PC-3 (cell line): Measurements from ENCODE around the gene SGMS1. TPM values are rescaled to one million over a fixed set of nuclear protein-coding genes. Genes with fewer than 3 reads are reported as not detected.
A peak's percentile ranks its signal among the peaks of the same experiment; 100 is the strongest.

ENCODE experiments used
- ATAC-seq: fragments of 200-7000 bp; cut with Tn5 transposase; 2 replicates; pipeline ENCODE4 v1.9.1; 2020; ENCODE audit warnings: mild to moderate bottlenecking, moderate library complexity
- BruUV-seq: library from RNA; stranded (reverse); fragments of 400-500 nt; replicated peaks from 2 replicates; lab custom pipeline; 2021; lab: Mats Ljungman, UMichigan
- CTCF ChIA-PET: fragments of 300-600 bp; sonication (Branson Sonifier 250); formaldehyde crosslinking; loops from one replicate; lab custom pipeline; 2022; ENCODE audit warnings: antibody characterized with exemption; lab: Charles Lee
- POLR2A ChIA-PET: fragments of 300-600 bp; sonication (Branson Sonifier 250); formaldehyde crosslinking; loops from one replicate; lab custom pipeline; 2022; ENCODE audit warnings: antibody characterized with exemption; ENCODE audit not compliant: unreplicated experiment; lab: Charles Lee
- DNase-seq: peaks from one replicate; pipeline ENCODE4 v3.0.0-alpha.2; 2015
- H2AFZ ChIP-seq: fragments of 300-600 bp; sonication (generic); 2 replicates; pipeline ENCODE4 v1.6.0; 2016; ENCODE audit warnings: antibody characterized with exemption, low read length
- H3F3A ChIP-seq: fragments of 300-600 bp; sonication (generic); one replicate; pipeline ENCODE4 v1.6.0; 2017; ENCODE audit warnings: antibody characterized with exemption, low read length, control low read depth, mild to moderate bottlenecking; ENCODE audit not compliant: unreplicated experiment
- H3K27ac ChIP-seq: fragments of 300-600 bp; sonication (generic); 2 replicates; pipeline ENCODE4 v1.5.1; 2016; ENCODE audit warnings: mild to moderate bottlenecking, low read length
- H3K27me3 ChIP-seq: fragments of 300-600 bp; sonication (generic); 2 replicates; pipeline ENCODE4 v1.6.1; 2016; ENCODE audit warnings: low read length, mixed read lengths
- H3K36me3 ChIP-seq: fragments of 300-600 bp; sonication (generic); 2 replicates; pipeline ENCODE4 v1.6.1; 2016; ENCODE audit warnings: low read depth, mixed run types, low read length, mixed read lengths
- H3K4me1 ChIP-seq: fragments of 300-600 bp; sonication (generic); 2 replicates; pipeline ENCODE4 v1.5.1; 2016; ENCODE audit warnings: low read length; ENCODE audit not compliant: insufficient read depth
- H3K4me2 ChIP-seq: fragments of 300-600 bp; sonication (generic); 2 replicates; pipeline ENCODE4 v1.6.0; 2016; ENCODE audit warnings: low read length
- H3K4me3 ChIP-seq: fragments of 300-600 bp; sonication (generic); 2 replicates; pipeline ENCODE4 v1.5.1; 2016; ENCODE audit warnings: mild to moderate bottlenecking, low read length, mixed read lengths
- H3K79me2 ChIP-seq: fragments of 300-600 bp; sonication (generic); 2 replicates; pipeline ENCODE4 v1.6.1; 2017; ENCODE audit warnings: low read length, mixed read lengths
- H3K9ac ChIP-seq: fragments of 300-600 bp; sonication (generic); 2 replicates; pipeline ENCODE4 v1.6.0; 2016; ENCODE audit warnings: mild to moderate bottlenecking, low read length
- H3K9me2 ChIP-seq: fragments of 300-600 bp; sonication (generic); replicated peaks from 2 replicates; pipeline ENCODE4 v1.6.1; 2016; ENCODE audit warnings: mixed run types, low read length, mixed read lengths
- H3K9me3 ChIP-seq: fragments of 300-600 bp; sonication (generic); 2 replicates; pipeline ENCODE4 v1.6.1; 2016; ENCODE audit warnings: low read length, mixed read lengths
- H4K20me1 ChIP-seq: fragments of 300-600 bp; sonication (generic); 2 replicates; pipeline ENCODE4 v1.6.1; 2016; ENCODE audit warnings: low read length, mixed read lengths
- EZH2 ChIP-seq: fragments of 300-600 bp; sonication (generic); IDR thresholded peaks from one replicate; pipeline ENCODE4 v1.6.1; 2017; ENCODE audit warnings: antibody characterized with exemption, mild to moderate bottlenecking, low read length; ENCODE audit not compliant: unreplicated experiment
- EZH2phosphoT487 ChIP-seq: fragments of 300-600 bp; sonication (generic); IDR thresholded peaks from 2 replicates; pipeline ENCODE4 v1.6.1; 2018; ENCODE audit warnings: mild to moderate bottlenecking, antibody characterized with exemption, low read length, borderline replicate concordance
- intact Hi-C: fragments of 100-400 bp; cut with micrococcal nuclease; formaldehyde crosslinking; loops from 2 replicates; pipeline ENCODE4 v1.9.0; 2023
- total RNA-seq: library from RNA; depleted of rRNA; stranded (reverse); fragments of >200 nt; gene quantifications from 2 replicates; pipeline ENCODE4 v1.2.3, GENCODE V29; 2014
- TF ChIP-seq, protein P1 (sequence below): fragments of 300-600 bp; sonication (generic); conservative IDR thresholded peaks from 2 replicates; pipeline ENCODE4 v1.5.1; 2017; ENCODE audit warnings: antibody characterized with exemption, low read depth, mild to moderate bottlenecking, low read length

The SGMS1 gene
- total RNA-seq, 1 experiment from 2014 or later, result 61.4 TPM

GRCh38 chr10:50403074-50403473, 220.7 kb downstream of the SGMS1 start:
- no peaks in the 10 kb centered on the region for H3K9me2 ChIP-seq
- POLR2A ChIA-PET, result interaction anchor here (0.6 to 0.7 kb wide), 2 partner anchors 222 to 742 kb away, joined by 7 to 9 read pairs; no protein-coding TSS in a partner anchor
- no peaks in the 10 kb centered on the region for H3K79me2 ChIP-seq
- H3F3A ChIP-seq, result peaks cover 12% of the 10 kb centered on the region
- intact Hi-C loops, result loop anchor here (1.0 to 5.0 kb wide), 4 partner anchors 40 to 204 kb away; no protein-coding TSS in a partner anchor
- CTCF ChIA-PET, result interaction anchor here (0.5 to 1.2 kb wide), 2 partner anchors 17 to 35 kb away, joined by 3 to 5 read pairs; no protein-coding TSS in a partner anchor
- peaks cover 65% of the 10 kb centered on the region for H3K4me1 ChIP-seq
- 0 out of 2 replicates have a peak, but pooled peaks cover 4% of the 10 kb centered on the region for H3K9me3 ChIP-seq
- no peak overlapping the region for H3K4me3 ChIP-seq
- no peak overlapping the region for H2AFZ ChIP-seq
- peak overlapping the region; percentile 55 for H3K4me2 ChIP-seq
- no peaks in the 10 kb centered on the region for H3K27me3 ChIP-seq
- peak; percentile 54 for ATAC-seq
- H3K36me3 ChIP-seq, result no peaks in the 10 kb centered on the region; the same call in 1 of the 2 replicates
- DNase-seq, result peak; percentile 63
- no TSS peak for BruUV-seq
- H4K20me1 ChIP-seq, result 0 out of 2 replicates have a peak, but pooled peaks cover 3% of the 10 kb centered on the region
- H3K9ac ChIP-seq, result peak overlapping the region; percentile 16; the same call in 1 of the 2 replicates
- TF ChIP-seq EZH2phosphoT487 (no peak), EZH2 (no peak)
- TF ChIP-seq, protein P1, sequence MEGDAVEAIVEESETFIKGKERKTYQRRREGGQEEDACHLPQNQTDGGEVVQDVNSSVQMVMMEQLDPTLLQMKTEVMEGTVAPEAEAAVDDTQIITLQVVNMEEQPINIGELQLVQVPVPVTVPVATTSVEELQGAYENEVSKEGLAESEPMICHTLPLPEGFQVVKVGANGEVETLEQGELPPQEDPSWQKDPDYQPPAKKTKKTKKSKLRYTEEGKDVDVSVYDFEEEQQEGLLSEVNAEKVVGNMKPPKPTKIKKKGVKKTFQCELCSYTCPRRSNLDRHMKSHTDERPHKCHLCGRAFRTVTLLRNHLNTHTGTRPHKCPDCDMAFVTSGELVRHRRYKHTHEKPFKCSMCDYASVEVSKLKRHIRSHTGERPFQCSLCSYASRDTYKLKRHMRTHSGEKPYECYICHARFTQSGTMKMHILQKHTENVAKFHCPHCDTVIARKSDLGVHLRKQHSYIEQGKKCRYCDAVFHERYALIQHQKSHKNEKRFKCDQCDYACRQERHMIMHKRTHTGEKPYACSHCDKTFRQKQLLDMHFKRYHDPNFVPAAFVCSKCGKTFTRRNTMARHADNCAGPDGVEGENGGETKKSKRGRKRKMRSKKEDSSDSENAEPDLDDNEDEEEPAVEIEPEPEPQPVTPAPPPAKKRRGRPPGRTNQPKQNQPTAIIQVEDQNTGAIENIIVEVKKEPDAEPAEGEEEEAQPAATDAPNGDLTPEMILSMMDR, result no peak
- H3K27ac ChIP-seq, result peak overlapping the region; percentile 71

DNA sequence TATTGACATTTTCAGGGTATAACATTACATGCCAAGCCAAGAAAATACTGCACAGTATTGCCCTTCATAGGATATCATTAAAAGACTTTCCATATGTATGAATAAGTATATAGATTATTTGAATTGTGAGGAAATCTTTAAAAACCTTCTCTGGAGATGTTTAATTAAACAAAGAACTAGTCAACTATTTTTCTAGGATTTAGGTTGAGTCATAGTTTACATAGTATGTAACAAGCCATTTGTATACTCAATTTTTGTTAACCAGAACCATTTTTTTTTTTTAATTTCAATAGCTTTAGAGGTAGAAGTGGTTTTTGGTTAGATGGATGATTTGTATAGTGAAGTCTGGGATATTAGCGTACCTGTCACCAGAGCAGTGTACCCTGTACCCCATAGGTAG, 221.3 kb downstream of the SGMS1 start:
- Histone ChIP-seq H4K20me1 (0 out of 2 replicates have a peak, but pooled peaks cover 3% of the 10 kb centered on the region), H2AFZ (no peak overlapping the region), H3K79me2 (no peaks in the 10 kb centered on the region), H3K4me1 (peaks cover 59% of the 10 kb centered on the region), H3F3A (peaks cover 6% of the 10 kb centered on the region), H3K9me3 (0 out of 2 replicates have a peak, but pooled peaks cover 4% of the 10 kb centered on the region), H3K9ac (peak overlapping the region; percentile 16; the same call in 1 of the 2 replicates), H3K36me3 (no peaks in the 10 kb centered on the region; the same call in 1 of the 2 replicates), H3K27ac (peak overlapping the region; percentile 71), H3K4me2 (peak overlapping the region; percentile 55), H3K4me3 (no peak overlapping the region), H3K27me3 (no peaks in the 10 kb centered on the region), H3K9me2 (no peaks in the 10 kb centered on the region)
- intact Hi-C loops, result loop anchor here (1.0 to 5.0 kb wide), 4 partner anchors 40 to 221 kb away; partner anchors contain the start of gene SGMS1
- DNase-seq (peak; percentile 88), ATAC-seq (peak; percentile 79)
- TF ChIP-seq EZH2 (no peak), EZH2phosphoT487 (no peak)
- TF ChIP-seq, protein P1, result no peak
- BruUV-seq, result no TSS peak
- CTCF ChIA-PET, result interaction anchor here (0.5 to 1.2 kb wide), 2 partner anchors 17 to 35 kb away, joined by 3 to 5 read pairs; no protein-coding TSS in a partner anchor
- POLR2A ChIA-PET, result interaction anchor here (0.6 to 0.7 kb wide), 2 partner anchors 222 to 741 kb away, joined by 7 to 9 read pairs; no protein-coding TSS in a partner anchor

- no peak overlapping the region for H3K4me2 ChIP-seq
- BruUV-seq, result no TSS peak
- no peak overlapping the region for H3K9ac ChIP-seq
- H3F3A ChIP-seq, result peaks cover 4% of the 10 kb centered on the region
- no peaks in the 10 kb centered on the region for H3K36me3 ChIP-seq
- H3K9me2 ChIP-seq, result no peaks in the 10 kb centered on the region
- intact Hi-C loops, result loop anchor here (5.0 kb wide), 1 partner anchor 207 kb away; no protein-coding TSS in a partner anchor
- TF ChIP-seq EZH2, result no peak
- no peak for TF ChIP-seq EZH2phosphoT487
- TF ChIP-seq, protein P1, result no peak
- H3K79me2 ChIP-seq, result no peaks in the 10 kb centered on the region
- H3K27ac ChIP-seq, result no peak overlapping the region
- CTCF ChIA-PET, result no interaction called here
- no peaks in the 10 kb centered on the region for H3K9me3 ChIP-seq
- H2AFZ ChIP-seq, result no peak overlapping the region
- DNase-seq, result no peak
- 0 out of 2 replicates have a peak, but pooled peaks cover 3% of the 10 kb centered on the region for H4K20me1 ChIP-seq
- no peaks in the 10 kb centered on the region for H3K27me3 ChIP-seq
- no peak for ATAC-seq
- no peak overlapping the region for H3K4me3 ChIP-seq
- peaks cover 59% of the 10 kb centered on the region for H3K4me1 ChIP-seq
- POLR2A ChIA-PET, result no interaction called here
Observed at GRCh38 chr10:50400694-50401093, 223.1 kb downstream of the SGMS1 start.
